ENCODE measurements around the gene PEPD.

Gene PEPD

GRCh38 chr19:33460221-33460908 lies 61.2 kb downstream of the PEPD start:
- DNase-seq = no peak

- no peak for DNase-seq
Observed at GRCh38 chr19:33459222-33460090, 62.1 kb downstream of the PEPD start.

GRCh38 chr19:33458807-33459206 lies 62.8 kb downstream of the PEPD start:
- no peak for DNase-seq

- DNase-seq = no peak
Observed at GRCh38 chr19:33458171-33458633, 63.4 kb downstream of the PEPD start.

- DNase-seq = no peak
Observed at GRCh38 chr19:33456845-33457220, 64.8 kb downstream of the PEPD start.

- no peak for DNase-seq
Observed at GRCh38 chr19:33456076-33456844, 65.3 kb downstream of the PEPD start.

GRCh38 chr19:33453265-33453664 lies 68.3 kb downstream of the PEPD start:
- no peak for DNase-seq

- no peak for DNase-seq
Observed at GRCh38 chr19:33450689-33451088, 70.9 kb downstream of the PEPD start.

- DNase-seq = no peak
Observed at GRCh38 chr19:33449799-33450198, 71.8 kb downstream of the PEPD start.

GRCh38 chr19:33448159-33448516 lies 73.5 kb downstream of the PEPD start:
- no peak for DNase-seq

GRCh38 chr19:33447336-33448158 lies 74.0 kb downstream of the PEPD start:
- peak in 2 of 58 donors; percentile 14 to 23 for DNase-seq

- DNase-seq = no peak
Observed at GRCh38 chr19:33446330-33447293, 75.0 kb downstream of the PEPD start.

- no peak for DNase-seq
Observed at GRCh38 chr19:33445442-33446329, 75.9 kb downstream of the PEPD start.

GRCh38 chr19:33444562-33445441 lies 76.8 kb downstream of the PEPD start:
- DNase-seq = no peak

GRCh38 chr19:33443638-33444561 lies 77.7 kb downstream of the PEPD start:
- no peak for DNase-seq

- DNase-seq = no peak
Observed at GRCh38 chr19:33442706-33443105, 78.9 kb downstream of the PEPD start.

GRCh38 chr19:33441828-33442227 lies 79.8 kb downstream of the PEPD start:
- no peak for DNase-seq
